SK-N-SH (cell line): ENCODE measurements around the gene C1QTNF8. TPM values are rescaled to one million over a fixed set of nuclear protein-coding genes. Genes with fewer than 3 reads are reported as not detected.

Experiments used
- CTCF ChIA-PET: fragments of 300-600, 350-600 bp; formaldehyde crosslinking; extraction: SDS; loops from one replicate; lab custom pipeline; 2021; lab: Yijun Ruan, JAX
- POLR2A ChIA-PET: fragments of 350-600 bp; sonication (Branson Sonifier 250); formaldehyde crosslinking; extraction: SDS; loops from one replicate; lab custom pipeline; 2020; ENCODE audit warnings: antibody characterized with exemption, inconsistent platforms; lab: Yijun Ruan, JAX
- DNase-seq: peaks from one replicate; pipeline ENCODE4 v3.0.0; 2012
- H2AFZ ChIP-seq: fragments of 200-600 bp; sonication (generic); 2 replicates; pipeline ENCODE4 v1.8.1; 2016; ENCODE audit warnings: antibody characterized with exemption, mild to moderate bottlenecking, low read depth
- H3F3A ChIP-seq: fragments of 200-600 bp; sonication (generic); replicated peaks from 2 replicates; pipeline ENCODE3; 2016; ENCODE audit warnings: antibody characterized with exemption, mild to moderate bottlenecking; ENCODE audit not compliant: insufficient read depth
- H3K27ac ChIP-seq, 2 experiments: fragments of 200-500 bp in 1 of 2; fragments of 200-600 bp in 1 of 2; sonication (Bioruptor generic) in 1 of 2; sonication (generic), shearing (Covaris generic) in 1 of 2; 2 replicates each; pipeline versions ENCODE4 v1.5.1 to v1.6.1; 2014 to 2016; ENCODE audit warnings: low read depth in 2 of 2, inconsistent platforms in 1 of 2, low read length in 1 of 2, mild to moderate bottlenecking in 1 of 2, mixed read lengths in 1 of 2
- H3K27me3 ChIP-seq: fragments of 200-600 bp; sonication (generic), shearing (Covaris generic); 2 replicates; pipeline ENCODE4 v1.6.1; 2016; ENCODE audit warnings: mixed run types; ENCODE audit not compliant: insufficient read depth
- H3K36me3 ChIP-seq, 2 experiments: fragments of 200-500 bp in 1 of 2; fragments of 200-600 bp in 1 of 2; sonication (Bioruptor generic) in 1 of 2; sonication (generic) in 1 of 2; replicated peaks in 1 of 2; 2 replicates each; pipeline versions ENCODE3 to v1.5.1; 2014 to 2016; ENCODE audit warnings: low read length in 1 of 2, mild to moderate bottlenecking in 1 of 2; ENCODE audit not compliant: insufficient read depth in 2 of 2, control insufficient read depth in 1 of 2
- H3K4me1 ChIP-seq, 2 experiments: fragments of 200-500 bp in 1 of 2; fragments of 200-600 bp in 1 of 2; sonication (Bioruptor generic) in 1 of 2; sonication (generic), shearing (Covaris generic) in 1 of 2; 2 replicates each; pipeline versions ENCODE4 v1.5.1 to v1.6.1; 2014 to 2016; ENCODE audit warnings: low read depth in 1 of 2, low read length in 1 of 2, mixed run types in 1 of 2; ENCODE audit not compliant: insufficient read depth in 2 of 2, control insufficient read depth in 1 of 2
- H3K4me2 ChIP-seq: fragments of 200-600 bp; sonication (generic), shearing (Covaris generic); 2 replicates; pipeline ENCODE4 v1.6.1; 2017; ENCODE audit warnings: mixed run types
- H3K4me3 ChIP-seq, 2 experiments: fragments of 200-500 bp in 1 of 2; fragments of 200-600 bp in 1 of 2; sonication (Bioruptor generic) in 1 of 2; sonication (generic), shearing (Covaris generic) in 1 of 2; 2 replicates each; pipeline versions ENCODE4 v1.5.1 to v1.8.1; 2014 to 2016; ENCODE audit warnings: low read depth in 2 of 2, inconsistent platforms in 1 of 2, low read length in 1 of 2, mild to moderate bottlenecking in 1 of 2, mixed read lengths in 1 of 2, moderate library complexity in 1 of 2
- H3K79me2 ChIP-seq: fragments of 200-600 bp; sonication (generic); 2 replicates; pipeline ENCODE4 v1.8.1; 2017; ENCODE audit warnings: mild to moderate bottlenecking; ENCODE audit not compliant: insufficient read depth
- H3K9ac ChIP-seq: fragments of 200-600 bp; sonication (generic); 2 replicates; pipeline ENCODE4 v1.6.1; 2017; ENCODE audit warnings: mixed run types
- H3K9me2 ChIP-seq: fragments of 200-600 bp; sonication (generic); 2 replicates; pipeline ENCODE4 v1.6.1; 2017; ENCODE audit warnings: mixed run types
- H3K9me3 ChIP-seq: fragments of 200-600 bp; sonication (generic); 2 replicates; pipeline ENCODE4 v1.6.1; 2017; ENCODE audit warnings: mixed run types, mild to moderate bottlenecking, moderate library complexity
- H4K20me1 ChIP-seq: fragments of 200-600 bp; sonication (generic); 2 replicates; pipeline ENCODE4 v1.6.1; 2017; ENCODE audit warnings: mild to moderate bottlenecking, mixed run types; ENCODE audit not compliant: insufficient read depth
- CHD2 ChIP-seq: fragments of 150-350 bp; IDR thresholded peaks from 2 replicates; pipeline ENCODE4 v1.6.1; 2018; ENCODE audit warnings: low read length; ENCODE audit not compliant: partially characterized antibody
- ELF1 ChIP-seq: IDR thresholded peaks from 2 replicates; pipeline ENCODE4 v1.4.0; 2012
- EZH2phosphoT487 ChIP-seq: fragments of 200-600 bp; sonication (generic); IDR thresholded peaks from 2 replicates; pipeline ENCODE4 v1.6.1; 2017; ENCODE audit warnings: low read depth, mixed run types, mild to moderate bottlenecking, antibody characterized with exemption, moderate library complexity, borderline replicate concordance
- FOSL2 ChIP-seq: IDR thresholded peaks from 2 replicates; pipeline ENCODE4 v1.4.0; 2012; ENCODE audit warnings: low read depth, mild to moderate bottlenecking, moderate library complexity, borderline replicate concordance
- FOXJ3 ChIP-seq: sonication (generic); formaldehyde crosslinking; IDR thresholded peaks from 2 replicates; pipeline ENCODE4 v1.5.1; 2020; ENCODE audit warnings: mild to moderate bottlenecking, missing genetic modification reagents
- FOXM1 ChIP-seq: IDR thresholded peaks from 2 replicates; pipeline ENCODE4 v1.4.0; 2012; ENCODE audit warnings: low read depth, mild to moderate bottlenecking
- GABPA ChIP-seq: IDR thresholded peaks from 2 replicates; pipeline ENCODE4 v1.4.0; 2012; ENCODE audit warnings: low read depth, mild to moderate bottlenecking
- GATA2 ChIP-seq: sonication (generic); formaldehyde crosslinking; IDR thresholded peaks from 2 replicates; pipeline ENCODE4 v1.5.0; 2020; ENCODE audit warnings: mild to moderate bottlenecking, missing genetic modification reagents
- MXI1 ChIP-seq: IDR thresholded peaks from 2 replicates; pipeline ENCODE4 v1.6.1; 2012; ENCODE audit warnings: mild to moderate bottlenecking, low read depth, low read length, improper control_type of control experiment
- NFIC ChIP-seq: IDR thresholded peaks from 2 replicates; pipeline ENCODE4 v1.4.0; 2012; ENCODE audit warnings: borderline replicate concordance
- NRF1 ChIP-seq: IDR thresholded peaks from 2 replicates; pipeline ENCODE4 v1.6.1; 2012; ENCODE audit warnings: low read depth, mild to moderate bottlenecking, low read length
- POLR2AphosphoS5 ChIP-seq: IDR thresholded peaks from 2 replicates; pipeline ENCODE4 v1.6.1; 2012; ENCODE audit warnings: low read depth, low read length
- RAD21 ChIP-seq: IDR thresholded peaks from 2 replicates; pipeline ENCODE4 v1.6.1; 2012; ENCODE audit warnings: mild to moderate bottlenecking, low read length
- RFX5 ChIP-seq: IDR thresholded peaks from 2 replicates; pipeline ENCODE4 v1.6.1; 2012; ENCODE audit warnings: mild to moderate bottlenecking, improper control_type of control experiment, low read length
- RXRA ChIP-seq: IDR thresholded peaks from 2 replicates; pipeline ENCODE4 v1.4.0; 2012; ENCODE audit warnings: low read depth, mild to moderate bottlenecking, borderline replicate concordance
- TEAD4 ChIP-seq: IDR thresholded peaks from 2 replicates; pipeline ENCODE4 v1.4.0; 2012; ENCODE audit warnings: mild to moderate bottlenecking, borderline replicate concordance; ENCODE audit not compliant: insufficient read depth
- WGBS: methylation state at CpG from one replicate; pipeline ENCODE4 v1.1.6; 2017; ENCODE audit warnings: low lambda C conversion rate; 5-methylcytosine and 5-hydroxymethylcytosine counted together
- polyA plus RNA-seq, 3 experiments: library from polyadenylated mRNA; depleted of rRNA; stranded (reverse); fragments of >200 nt; gene quantifications; 2 replicates each; pipeline ENCODE4 v1.2.3, GENCODE V29; 2012
- TF ChIP-seq, protein P1 (sequence below): IDR thresholded peaks from 2 replicates; pipeline ENCODE4 v1.6.1; 2012; ENCODE audit warnings: mild to moderate bottlenecking, low read depth, low read length, moderate library complexity
- TF ChIP-seq, protein P2 (sequence below): IDR thresholded peaks from 2 replicates; pipeline ENCODE4 v1.4.0; 2012; ENCODE audit warnings: low read depth
- TF ChIP-seq, protein P3 (sequence below): IDR thresholded peaks from 2 replicates; pipeline ENCODE4; 2012
- TF ChIP-seq, protein P4 (sequence below): IDR thresholded peaks from 2 replicates; pipeline ENCODE4 v1.4.0; 2012; ENCODE audit warnings: low read depth, borderline replicate concordance

Gene C1QTNF8
- polyA plus RNA-seq, 1 of the 3 experiments (the other 2 are of a cell fraction) = not detected

DNA sequence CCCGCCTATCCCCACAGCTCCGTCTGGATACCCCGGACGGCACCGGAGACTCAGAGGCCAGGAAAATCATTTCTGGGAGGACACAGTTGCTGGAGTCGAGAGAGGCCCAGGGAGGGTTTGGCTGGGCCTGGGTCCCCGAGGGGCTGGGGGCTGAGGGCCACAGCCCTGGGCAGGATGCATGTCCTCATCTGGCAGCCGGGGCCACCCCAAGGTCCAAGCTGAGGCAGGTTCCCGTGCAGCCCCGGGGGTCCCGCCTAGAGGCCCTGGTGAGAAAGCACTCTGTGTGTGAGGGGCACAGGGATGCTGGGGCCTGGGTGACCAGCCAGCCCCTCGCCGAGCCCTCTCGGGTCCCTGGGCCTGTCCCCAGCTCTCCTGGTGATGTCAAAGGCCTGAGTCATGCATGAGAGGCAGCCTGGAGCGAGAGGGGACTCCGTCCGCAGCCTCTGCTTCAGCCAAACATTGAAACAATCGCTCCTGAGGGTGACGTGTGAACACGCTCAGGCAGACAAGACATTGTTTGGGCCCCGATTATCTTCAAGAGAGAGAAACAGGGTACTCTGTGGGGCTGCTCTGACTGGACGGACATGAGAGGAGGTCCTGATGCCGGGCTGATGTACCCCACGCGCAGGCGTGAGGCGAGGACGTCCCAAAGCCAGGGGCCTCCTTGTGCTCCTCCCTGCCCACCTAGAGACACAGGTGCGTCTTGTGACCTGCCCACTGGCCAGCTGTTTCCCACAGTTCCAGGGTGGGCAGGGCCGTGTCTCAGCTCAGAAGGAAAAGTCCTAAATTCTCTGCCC, 25.8 kb upstream of the C1QTNF8 start:
- CTCF ChIA-PET = interaction anchor here (2.0 kb wide), 1 partner anchor 10 kb away, joined by 6 read pairs; no protein-coding TSS in a partner anchor
- Histone ChIP-seq H3F3A (no peaks in the 10 kb centered on the region), H3K9ac (no peak overlapping the region), H3K4me3 (no peak overlapping the region), H3K27ac (no peak overlapping the region), H4K20me1 (0 out of 2 replicates have a peak, but pooled peaks cover 2% of the 10 kb centered on the region), H3K27me3 (peaks cover 69% of the 10 kb centered on the region), H3K9me2 (no peaks in the 10 kb centered on the region), H2AFZ (no peak overlapping the region), H3K79me2 (no peaks in the 10 kb centered on the region), H3K4me2 (no peak overlapping the region), H3K9me3 (no peaks in the 10 kb centered on the region), H3K4me1 (no peaks in the 10 kb centered on the region), H3K36me3 (no peaks in the 10 kb centered on the region)
- WGBS = 38% methylated on average over 14 of the region's 30 CpGs
- TF ChIP-seq GATA2 (CRISPR knock-in tag) (no peak), NRF1 (no peak), RFX5 (no peak), FOXJ3 (CRISPR knock-in tag) (no peak), CHD2 (no peak), ELF1 (no peak), FOXM1 (no peak), TEAD4 (no peak), EZH2phosphoT487 (no peak)
- TF ChIP-seq, protein P1, sequence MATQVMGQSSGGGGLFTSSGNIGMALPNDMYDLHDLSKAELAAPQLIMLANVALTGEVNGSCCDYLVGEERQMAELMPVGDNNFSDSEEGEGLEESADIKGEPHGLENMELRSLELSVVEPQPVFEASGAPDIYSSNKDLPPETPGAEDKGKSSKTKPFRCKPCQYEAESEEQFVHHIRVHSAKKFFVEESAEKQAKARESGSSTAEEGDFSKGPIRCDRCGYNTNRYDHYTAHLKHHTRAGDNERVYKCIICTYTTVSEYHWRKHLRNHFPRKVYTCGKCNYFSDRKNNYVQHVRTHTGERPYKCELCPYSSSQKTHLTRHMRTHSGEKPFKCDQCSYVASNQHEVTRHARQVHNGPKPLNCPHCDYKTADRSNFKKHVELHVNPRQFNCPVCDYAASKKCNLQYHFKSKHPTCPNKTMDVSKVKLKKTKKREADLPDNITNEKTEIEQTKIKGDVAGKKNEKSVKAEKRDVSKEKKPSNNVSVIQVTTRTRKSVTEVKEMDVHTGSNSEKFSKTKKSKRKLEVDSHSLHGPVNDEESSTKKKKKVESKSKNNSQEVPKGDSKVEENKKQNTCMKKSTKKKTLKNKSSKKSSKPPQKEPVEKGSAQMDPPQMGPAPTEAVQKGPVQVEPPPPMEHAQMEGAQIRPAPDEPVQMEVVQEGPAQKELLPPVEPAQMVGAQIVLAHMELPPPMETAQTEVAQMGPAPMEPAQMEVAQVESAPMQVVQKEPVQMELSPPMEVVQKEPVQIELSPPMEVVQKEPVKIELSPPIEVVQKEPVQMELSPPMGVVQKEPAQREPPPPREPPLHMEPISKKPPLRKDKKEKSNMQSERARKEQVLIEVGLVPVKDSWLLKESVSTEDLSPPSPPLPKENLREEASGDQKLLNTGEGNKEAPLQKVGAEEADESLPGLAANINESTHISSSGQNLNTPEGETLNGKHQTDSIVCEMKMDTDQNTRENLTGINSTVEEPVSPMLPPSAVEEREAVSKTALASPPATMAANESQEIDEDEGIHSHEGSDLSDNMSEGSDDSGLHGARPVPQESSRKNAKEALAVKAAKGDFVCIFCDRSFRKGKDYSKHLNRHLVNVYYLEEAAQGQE = no peak
- TF ChIP-seq, protein P2, sequence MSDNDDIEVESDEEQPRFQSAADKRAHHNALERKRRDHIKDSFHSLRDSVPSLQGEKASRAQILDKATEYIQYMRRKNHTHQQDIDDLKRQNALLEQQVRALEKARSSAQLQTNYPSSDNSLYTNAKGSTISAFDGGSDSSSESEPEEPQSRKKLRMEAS = no peak
- POLR2A ChIA-PET = no interaction called here
- DNase-seq = no peak

DNA sequence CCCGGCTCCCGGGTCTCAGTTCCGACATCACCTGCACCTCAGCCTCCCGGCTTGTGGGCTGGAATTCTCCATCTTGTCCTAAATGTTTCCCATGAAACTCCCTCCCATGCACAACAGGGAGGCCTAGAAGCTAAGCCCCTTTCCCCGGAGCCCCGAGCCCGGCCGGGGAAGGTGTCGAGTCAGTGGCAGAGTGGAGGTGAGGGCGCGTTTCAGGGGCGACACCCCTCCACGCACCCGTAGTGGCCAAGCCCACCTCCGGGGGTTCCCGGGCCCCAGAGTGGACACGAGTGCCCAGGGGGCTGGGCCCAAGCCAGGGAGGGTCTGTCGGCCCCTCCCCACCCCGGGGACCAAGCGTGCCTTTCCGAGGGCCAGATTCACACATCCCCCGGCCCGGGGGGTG, 25.0 kb upstream of the C1QTNF8 start:
- no peaks in the 10 kb centered on the region for H3F3A ChIP-seq
- no peaks in the 10 kb centered on the region for H3K79me2 ChIP-seq
- WGBS = 32% methylated on average over 10 of the region's 23 CpGs
- peaks cover 73% of the 10 kb centered on the region for H3K27me3 ChIP-seq
- TF ChIP-seq FOSL2 (no peak), ELF1 (no peak), POLR2AphosphoS5 (no peak), RXRA (no peak), NFIC (no peak), TEAD4 (no peak), MXI1 (no peak), GABPA (no peak), EZH2phosphoT487 (no peak), RAD21 (no peak)
- TF ChIP-seq, protein P3, sequence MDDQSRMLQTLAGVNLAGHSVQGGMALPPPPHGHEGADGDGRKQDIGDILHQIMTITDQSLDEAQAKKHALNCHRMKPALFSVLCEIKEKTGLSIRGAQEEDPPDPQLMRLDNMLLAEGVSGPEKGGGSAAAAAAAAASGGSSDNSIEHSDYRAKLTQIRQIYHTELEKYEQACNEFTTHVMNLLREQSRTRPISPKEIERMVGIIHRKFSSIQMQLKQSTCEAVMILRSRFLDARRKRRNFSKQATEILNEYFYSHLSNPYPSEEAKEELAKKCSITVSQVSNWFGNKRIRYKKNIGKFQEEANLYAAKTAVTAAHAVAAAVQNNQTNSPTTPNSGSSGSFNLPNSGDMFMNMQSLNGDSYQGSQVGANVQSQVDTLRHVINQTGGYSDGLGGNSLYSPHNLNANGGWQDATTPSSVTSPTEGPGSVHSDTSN = no peak
- TF ChIP-seq, protein P4, sequence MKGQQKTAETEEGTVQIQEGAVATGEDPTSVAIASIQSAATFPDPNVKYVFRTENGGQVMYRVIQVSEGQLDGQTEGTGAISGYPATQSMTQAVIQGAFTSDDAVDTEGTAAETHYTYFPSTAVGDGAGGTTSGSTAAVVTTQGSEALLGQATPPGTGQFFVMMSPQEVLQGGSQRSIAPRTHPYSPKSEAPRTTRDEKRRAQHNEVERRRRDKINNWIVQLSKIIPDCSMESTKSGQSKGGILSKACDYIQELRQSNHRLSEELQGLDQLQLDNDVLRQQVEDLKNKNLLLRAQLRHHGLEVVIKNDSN = no peak
- POLR2A ChIA-PET = no interaction called here
- CTCF ChIA-PET = interaction anchor here (2.0 kb wide), 1 partner anchor 9 kb away, joined by 6 read pairs; no protein-coding TSS in a partner anchor
- H4K20me1 ChIP-seq = 0 out of 2 replicates have a peak, but pooled peaks cover 2% of the 10 kb centered on the region
- no peaks in the 10 kb centered on the region for H3K36me3 ChIP-seq
- no peak overlapping the region for H3K9ac ChIP-seq
- DNase-seq = no peak
- H3K4me3 ChIP-seq = no peak overlapping the region
- H3K9me3 ChIP-seq = no peaks in the 10 kb centered on the region
- no peaks in the 10 kb centered on the region for H3K9me2 ChIP-seq
- H3K4me2 ChIP-seq = no peak overlapping the region
- no peaks in the 10 kb centered on the region for H3K4me1 ChIP-seq
- H2AFZ ChIP-seq = no peak overlapping the region
- H3K27ac ChIP-seq = no peak overlapping the region
